ENCODE results near the gene SPPL2B. TPM values are rescaled to one million over a fixed set of nuclear protein-coding genes. Genes with fewer than 3 reads are reported as not detected.

The SPPL2B gene
- total RNA-seq, 4 donors from 2014 or later = 149 to 367 (median 242) TPM

Other genes starting within 250 kb of the SPPL2B start
- gene MOB3A, start 232.4 kb upstream of the SPPL2B start, total RNA-seq = 10 to 100 TPM; 18.7 to 74.2 (median 46.1) TPM
- gene IZUMO4, start 231.8 kb upstream of the SPPL2B start, total RNA-seq = 1 to 10 TPM in 2 of 4 donors, not detected in 2; 2.3 to 5.4 TPM
- 100 to 1,000 TPM; 101 to 189 (median 152) TPM for gene AP3D1, start 177.1 kb upstream of the SPPL2B start, total RNA-seq
- 100 to 1,000 TPM in 1 of 4 donors, 10 to 100 TPM in 3; 27.3 to 122 (median 47.0) TPM for gene DOT1L, start 164.8 kb upstream of the SPPL2B start, total RNA-seq
- 100 to 1,000 TPM; 184 to 332 (median 254) TPM for gene PLEKHJ1, start 92.4 kb upstream of the SPPL2B start, total RNA-seq
- 10 to 100 TPM; 35.8 to 54.6 (median 41.6) TPM for gene SF3A2, start 91.9 kb upstream of the SPPL2B start, total RNA-seq
- 1 to 10 TPM in 2 of 4 donors, not detected in 2; 1.1 to 3.5 TPM for gene AMH, start 79.4 kb upstream of the SPPL2B start, total RNA-seq
- 1 to 10 TPM in 1 of 4 donors, not detected in 3; 5.6 TPM for gene JSRP1, start 72.3 kb upstream of the SPPL2B start, total RNA-seq
- gene PEAK3, start 46.5 kb upstream of the SPPL2B start, total RNA-seq = 1 to 10 TPM in 2 of 4 donors, under 1 TPM in 1, not detected in 1; 0.27 to 1.1 (median 1.1) TPM
- gene LINGO3, start 20.5 kb upstream of the SPPL2B start, total RNA-seq = 1 to 10 TPM in 1 of 4 donors, under 1 TPM in 2, not detected in 1; 0.27 to 1.5 (median 0.64) TPM
- gene LSM7, start 98 bp upstream of the SPPL2B start, total RNA-seq = 100 to 1,000 TPM in 3 of 4 donors, 10 to 100 TPM in 1; 62.9 to 151 (median 132) TPM
- under 1 TPM in 1 of 4 donors, not detected in 3; 0.27 TPM for gene TMPRSS9, start 31.6 kb downstream of the SPPL2B start, total RNA-seq
- 10 to 100 TPM; 10.8 to 54.9 (median 30.8) TPM for gene TIMM13, start 98.9 kb downstream of the SPPL2B start, total RNA-seq
- 10 to 100 TPM; 10.8 to 23.9 (median 17.8) TPM for gene LMNB2, start 128.3 kb downstream of the SPPL2B start, total RNA-seq
- 100 to 1,000 TPM in 3 of 4 donors, 10 to 100 TPM in 1; 59.0 to 280 (median 167) TPM for gene GADD45B, start 147.4 kb downstream of the SPPL2B start, total RNA-seq